ENCODE measurements around the gene GPRIN3.

GPRIN3 gene

GRCh38 chr4:89247951-89248350, 59.6 kb downstream of the GPRIN3 start:
- TF ChIP-seq, protein P1, sequence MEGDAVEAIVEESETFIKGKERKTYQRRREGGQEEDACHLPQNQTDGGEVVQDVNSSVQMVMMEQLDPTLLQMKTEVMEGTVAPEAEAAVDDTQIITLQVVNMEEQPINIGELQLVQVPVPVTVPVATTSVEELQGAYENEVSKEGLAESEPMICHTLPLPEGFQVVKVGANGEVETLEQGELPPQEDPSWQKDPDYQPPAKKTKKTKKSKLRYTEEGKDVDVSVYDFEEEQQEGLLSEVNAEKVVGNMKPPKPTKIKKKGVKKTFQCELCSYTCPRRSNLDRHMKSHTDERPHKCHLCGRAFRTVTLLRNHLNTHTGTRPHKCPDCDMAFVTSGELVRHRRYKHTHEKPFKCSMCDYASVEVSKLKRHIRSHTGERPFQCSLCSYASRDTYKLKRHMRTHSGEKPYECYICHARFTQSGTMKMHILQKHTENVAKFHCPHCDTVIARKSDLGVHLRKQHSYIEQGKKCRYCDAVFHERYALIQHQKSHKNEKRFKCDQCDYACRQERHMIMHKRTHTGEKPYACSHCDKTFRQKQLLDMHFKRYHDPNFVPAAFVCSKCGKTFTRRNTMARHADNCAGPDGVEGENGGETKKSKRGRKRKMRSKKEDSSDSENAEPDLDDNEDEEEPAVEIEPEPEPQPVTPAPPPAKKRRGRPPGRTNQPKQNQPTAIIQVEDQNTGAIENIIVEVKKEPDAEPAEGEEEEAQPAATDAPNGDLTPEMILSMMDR (IDR thresholded peaks at IDR 0.05; ENCODE audit: control insufficient read depth, insufficient read depth, low read depth, low read length, missing control alignments), result no peak
- no peak overlapping the region for H3K4me3 ChIP-seq (ENCODE audit: control insufficient read depth, low read depth, low read length)
- DNase-seq (ENCODE audit: low read depth), result no peak

- no peak for DNase-seq (ENCODE audit: low read depth)
- TF ChIP-seq, protein P1 (IDR thresholded peaks at IDR 0.05; ENCODE audit: control insufficient read depth, insufficient read depth, low read depth, low read length, missing control alignments), result no peak
- H3K4me3 ChIP-seq (ENCODE audit: control insufficient read depth, low read depth, low read length), result no peak overlapping the region
These were observed 62.1 kb downstream of the GPRIN3 start for GRCh38 chr4:89245459-89245858.

DNA sequence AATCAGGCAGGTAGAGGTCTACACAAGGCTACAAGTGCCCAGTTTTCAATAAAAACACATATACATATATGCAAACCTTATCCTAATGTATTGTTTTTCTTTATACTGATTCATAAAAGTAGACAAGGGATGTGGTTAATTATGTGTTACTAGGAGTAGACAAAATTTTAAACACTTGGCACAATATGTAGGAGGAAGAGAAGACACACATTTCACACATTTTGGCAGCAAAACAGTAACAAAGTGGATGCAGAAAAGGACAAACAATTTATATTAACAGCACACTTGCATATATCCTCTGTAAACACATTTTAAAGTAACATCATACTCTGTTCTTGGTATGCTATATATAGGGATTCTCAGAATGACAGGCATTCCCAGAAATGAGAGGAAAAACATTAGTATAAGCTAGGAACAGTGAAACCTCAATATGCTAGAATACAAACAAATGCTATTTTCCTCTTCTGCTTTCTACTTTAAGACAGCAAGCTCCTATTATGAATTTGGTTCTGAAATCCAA, 63.8 kb downstream of the GPRIN3 start:
- DNase-seq (ENCODE audit: low read depth), result no peak
- TF ChIP-seq, protein P1 (IDR thresholded peaks at IDR 0.05; ENCODE audit: control insufficient read depth, insufficient read depth, low read depth, low read length, missing control alignments), result no peak
- no peak overlapping the region for H3K4me3 ChIP-seq (ENCODE audit: control insufficient read depth, low read depth, low read length)

DNA sequence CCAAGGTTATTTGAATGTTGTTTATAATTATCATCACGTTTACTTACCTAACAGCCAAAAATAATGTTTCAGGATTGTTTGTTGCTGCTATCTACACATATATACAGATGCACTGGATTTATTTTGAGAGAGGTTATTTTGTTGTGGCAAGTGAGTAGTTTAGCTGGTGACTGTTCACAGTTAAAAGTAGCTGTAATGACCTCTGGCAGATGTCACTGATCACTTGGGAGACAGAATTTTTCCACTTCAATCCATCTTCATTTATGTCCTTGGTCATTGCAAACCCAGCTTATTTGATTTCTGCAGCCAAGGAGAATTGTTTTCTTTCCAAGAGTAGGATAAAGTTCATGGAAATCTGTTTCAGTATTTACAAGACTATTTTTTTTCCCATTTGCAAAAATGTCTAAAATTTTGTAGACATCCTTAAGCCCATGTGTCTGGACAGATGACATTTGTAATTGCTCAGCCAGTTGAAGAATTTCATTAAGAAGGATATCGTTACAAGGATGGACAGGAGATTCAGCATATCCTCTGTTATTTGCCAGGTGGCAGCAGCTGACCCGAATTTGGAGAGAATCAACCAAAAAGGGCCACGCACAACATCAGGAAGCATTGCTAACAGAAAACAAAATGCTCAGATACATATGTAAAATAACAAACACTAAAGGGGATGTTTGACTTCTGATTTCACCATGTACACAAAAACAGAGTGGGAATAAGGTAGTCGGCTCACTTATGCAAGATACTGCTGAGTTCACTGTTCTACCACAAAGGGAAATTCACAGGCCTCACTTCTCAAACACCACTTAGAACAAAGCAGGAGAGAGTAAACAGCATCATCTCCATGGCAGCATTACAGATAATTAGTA, 64.5 kb downstream of the GPRIN3 start:
- H3K4me3 ChIP-seq (ENCODE audit: control insufficient read depth, low read depth, low read length), result no peak overlapping the region
- DNase-seq (ENCODE audit: low read depth), result no peak
- TF ChIP-seq, protein P1 (IDR thresholded peaks at IDR 0.05; ENCODE audit: control insufficient read depth, insufficient read depth, low read depth, low read length, missing control alignments), result no peak

GRCh38 chr4:89242216-89242615, 65.4 kb downstream of the GPRIN3 start:
- H3K4me3 ChIP-seq (ENCODE audit: control insufficient read depth, low read depth, low read length), result no peak overlapping the region
- no peak for DNase-seq (ENCODE audit: low read depth)
- TF ChIP-seq, protein P1 (IDR thresholded peaks at IDR 0.05; ENCODE audit: control insufficient read depth, insufficient read depth, low read depth, low read length, missing control alignments), result no peak

DNA sequence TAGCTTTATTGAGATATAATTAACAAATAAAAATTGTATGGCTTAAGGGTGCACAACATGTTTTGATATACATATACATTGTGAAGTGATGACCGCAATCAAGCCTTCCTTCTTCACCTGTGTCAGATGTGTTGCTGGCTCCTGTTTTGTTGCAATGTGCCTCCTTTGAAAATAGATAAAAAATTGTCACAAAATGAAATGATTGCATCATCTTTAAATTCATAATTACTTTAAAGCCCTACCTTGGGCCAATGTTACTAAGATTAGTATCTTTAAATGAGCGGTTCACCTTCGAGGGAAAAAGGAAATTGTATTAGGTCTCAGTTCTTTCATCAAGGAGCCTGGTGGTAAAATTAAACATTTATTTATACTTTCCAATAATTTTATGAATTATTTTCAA, 77.3 kb downstream of the GPRIN3 start:
- TF ChIP-seq, protein P1 (IDR thresholded peaks at IDR 0.05; ENCODE audit: control insufficient read depth, insufficient read depth, low read depth, low read length, missing control alignments), result no peak
- no peak overlapping the region for H3K4me3 ChIP-seq (ENCODE audit: control insufficient read depth, low read depth, low read length)
- DNase-seq (ENCODE audit: low read depth), result no peak
